Activated CD4-positive, alpha-beta memory T cell treated with anti-CD3 and anti-CD28 coated beads for 36 hours (primary cell): Measurements from ENCODE around the gene SPECC1L. TPM values are rescaled to one million over a fixed set of nuclear protein-coding genes. Genes with fewer than 3 reads are reported as not detected.

Experiments
- CTCF ChIA-PET: fragments of 350-600 bp; sonication (Branson Sonifier 250); formaldehyde crosslinking; loops from one replicate; lab custom pipeline; 2021; ENCODE audit warnings: antibody characterized with exemption, inconsistent platforms; lab: Charles Lee
- POLR2A ChIA-PET: fragments of 350-600 bp; sonication (Branson Sonifier 250); formaldehyde crosslinking; loops from one replicate; lab custom pipeline; 2021; ENCODE audit warnings: antibody characterized with exemption; lab: Charles Lee
- DNase-seq: peaks from one replicate; pipeline ENCODE4 v3.0.0-alpha.2; 2020
- H3K27ac Mint-ChIP-seq: one replicate; pipeline ENCODE4 v1.8.0; 2021; ENCODE audit warnings: mixed read lengths
- H3K27me3 Mint-ChIP-seq: one replicate; pipeline ENCODE4 v1.8.0; 2021; ENCODE audit warnings: mixed read lengths
- H3K36me3 Mint-ChIP-seq: one replicate; pipeline ENCODE4 v1.8.0; 2021; ENCODE audit warnings: mixed read lengths
- H3K4me1 Mint-ChIP-seq: one replicate; pipeline ENCODE4 v1.8.0; 2021; ENCODE audit warnings: low read depth, mixed read lengths
- H3K4me3 Mint-ChIP-seq: one replicate; pipeline ENCODE4 v1.8.0; 2021; ENCODE audit warnings: mild to moderate bottlenecking, mixed read lengths
- H3K9me3 Mint-ChIP-seq: one replicate; pipeline ENCODE4 v1.8.0; 2021; ENCODE audit warnings: mixed read lengths
- intact Hi-C: fragments of 100-400 bp; cut with micrococcal nuclease; formaldehyde crosslinking; loops from one replicate; pipeline ENCODE4 v1.15.1; 2023
- total RNA-seq, 2 experiments: library from RNA; stranded (reverse); gene quantifications; one replicate each; pipeline ENCODE4 v1.2.3, GENCODE V29; 2021

SPECC1L gene
- total RNA-seq, 2 experiments from 2014 or later, result 27.7 to 34.3 TPM

DNA sequence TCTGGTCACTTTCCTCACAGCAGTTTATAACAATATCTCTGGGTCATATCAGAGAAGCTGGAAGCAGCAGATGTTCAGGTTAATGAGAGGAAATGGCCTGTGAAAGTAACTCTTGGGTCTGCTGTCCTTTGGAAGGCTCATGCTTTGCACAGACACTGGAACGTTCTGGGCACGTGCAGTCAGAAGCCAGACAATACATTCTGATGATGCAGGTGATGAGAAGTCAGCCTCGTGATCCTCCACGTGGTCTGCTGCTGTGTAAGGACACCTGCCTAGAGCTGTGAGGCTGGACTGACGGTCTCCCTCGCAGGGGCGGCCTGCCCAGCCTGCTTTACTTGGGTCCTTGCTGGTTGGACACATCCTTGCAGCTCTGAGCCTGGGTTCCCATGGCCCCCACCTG lies 138.0 kb downstream of the SPECC1L start:
- ChIA-PET POLR2A (interaction anchor here (1.1 kb wide), 1 partner anchor 19 kb away, joined by 3 read pairs; the partner anchor contains the start of gene ADORA2A), CTCF (interaction anchor here (0.7 to 1.4 kb wide), 3 partner anchors 15 to 94 kb away, joined by 3 read pairs; no protein-coding TSS in a partner anchor)
- no peak for DNase-seq
- no peaks in the 10 kb centered on the region for H3K9me3 Mint-ChIP-seq
- H3K4me3 Mint-ChIP-seq, result no peak overlapping the region
- peaks cover 1% of the 10 kb centered on the region for H3K36me3 Mint-ChIP-seq
- peaks cover 19% of the 10 kb centered on the region for H3K4me1 Mint-ChIP-seq
- intact Hi-C loops, result no loop called here
- no peak overlapping the region for H3K27ac Mint-ChIP-seq
- H3K27me3 Mint-ChIP-seq, result no peaks in the 10 kb centered on the region

DNA sequence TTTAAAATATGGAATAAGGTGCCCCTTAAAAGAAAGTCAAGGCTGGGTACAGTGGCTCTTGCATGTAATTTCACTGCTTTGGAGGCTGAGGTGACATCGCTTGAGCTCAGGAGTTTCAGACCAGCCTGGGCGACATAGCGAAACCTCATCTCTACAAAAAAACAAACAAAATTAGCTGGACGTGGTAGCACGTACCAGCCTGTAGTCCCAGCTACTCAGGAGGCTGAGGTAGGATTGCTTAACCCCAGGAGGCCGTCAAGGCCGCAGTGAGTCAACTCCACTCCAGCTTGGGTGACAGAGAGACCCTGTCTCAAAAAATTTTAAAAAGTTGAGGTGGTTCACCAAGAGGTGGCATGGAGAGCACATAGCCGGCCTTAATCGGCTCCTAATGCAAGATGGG lies 139.1 kb downstream of the SPECC1L start:
- POLR2A ChIA-PET, result interaction anchor here (0.6 to 1.1 kb wide), 2 partner anchors 18 to 137 kb away, joined by 3 read pairs; partner anchors contain the start of gene ADORA2A
- H3K27me3 Mint-ChIP-seq, result no peaks in the 10 kb centered on the region
- no peak for DNase-seq
- peaks cover 19% of the 10 kb centered on the region for H3K4me1 Mint-ChIP-seq
- no peak overlapping the region for H3K27ac Mint-ChIP-seq
- H3K4me3 Mint-ChIP-seq, result no peak overlapping the region
- peaks cover 1% of the 10 kb centered on the region for H3K36me3 Mint-ChIP-seq
- intact Hi-C loops, result no loop called here
- H3K9me3 Mint-ChIP-seq, result no peaks in the 10 kb centered on the region
- CTCF ChIA-PET, result interaction anchor here (1.4 kb wide), 1 partner anchor 93 kb away, joined by 3 read pairs; no protein-coding TSS in a partner anchor

DNA sequence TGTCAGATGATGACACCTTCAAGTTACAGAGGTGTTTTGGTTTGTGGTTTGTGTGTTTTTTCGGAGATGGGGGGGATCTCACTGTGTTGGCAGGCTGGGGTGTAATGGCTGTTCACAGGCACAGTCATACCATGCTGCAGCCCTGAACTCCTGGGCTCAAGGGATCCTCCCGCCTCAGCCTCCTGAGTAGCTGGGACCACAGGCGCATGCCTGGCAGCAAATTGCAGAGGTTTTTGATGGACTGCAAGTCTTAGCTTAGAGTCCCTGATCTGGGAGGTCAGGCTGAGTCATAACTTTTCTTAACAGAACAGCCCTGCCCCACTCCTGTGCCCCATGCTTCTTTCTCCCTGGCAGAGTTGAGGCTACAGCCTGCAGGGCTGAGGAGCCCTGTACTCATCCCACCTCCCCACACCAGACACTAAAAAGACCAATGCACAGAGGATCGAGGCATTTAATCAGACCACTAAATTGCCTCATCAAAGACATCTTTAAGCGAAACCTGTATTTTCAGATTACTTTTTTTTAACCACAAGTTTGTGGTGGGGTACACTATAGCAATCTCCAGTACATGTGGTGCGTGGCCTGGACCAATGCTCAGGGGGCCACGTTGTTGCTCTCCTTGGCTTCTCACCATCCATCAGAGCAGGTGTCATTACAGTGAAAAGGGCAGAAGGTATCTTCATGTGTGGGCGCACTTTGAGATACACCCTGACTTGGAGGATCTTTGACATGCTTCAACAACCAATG lies 139.7 kb downstream of the SPECC1L start:
- H3K36me3 Mint-ChIP-seq, result peaks cover 2% of the 10 kb centered on the region
- intact Hi-C loops, result no loop called here

DNA sequence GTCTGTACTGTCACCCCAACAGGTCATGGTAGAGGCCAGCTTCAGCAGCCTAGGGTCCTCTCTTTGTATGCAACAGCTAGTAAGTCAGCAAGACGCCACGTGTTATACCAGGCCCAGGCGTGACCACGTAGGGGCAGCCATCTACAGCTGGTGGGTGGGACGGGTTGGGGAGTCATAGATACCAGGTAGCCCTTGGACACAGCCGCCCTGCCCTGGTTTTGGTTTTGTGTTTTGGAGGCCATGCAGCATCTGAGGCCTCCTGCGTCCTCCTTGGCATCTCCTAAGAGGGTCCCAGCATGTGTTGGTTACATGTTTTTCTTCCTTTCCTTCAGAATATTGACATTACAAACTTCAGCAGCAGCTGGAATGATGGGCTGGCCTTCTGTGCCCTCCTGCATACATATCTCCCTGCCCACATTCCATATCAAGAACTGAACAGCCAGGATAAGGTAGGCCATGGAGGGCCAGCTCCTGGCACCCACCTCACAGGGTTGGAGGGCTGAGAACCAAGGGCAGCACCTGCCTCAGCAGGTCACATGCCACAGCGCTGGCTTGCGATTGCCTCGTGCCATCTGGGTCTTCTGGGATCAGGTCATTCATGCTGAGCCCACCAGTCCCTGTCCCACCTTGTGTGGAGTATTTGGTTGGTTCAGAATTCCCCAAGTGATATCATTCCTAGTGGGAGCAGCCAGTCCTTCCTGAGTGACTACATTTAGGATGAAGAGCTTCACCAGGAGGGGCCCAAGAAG lies 140.8 kb downstream of the SPECC1L start:
- intact Hi-C loops, result no loop called here
- H3K9me3 Mint-ChIP-seq, result no peaks in the 10 kb centered on the region
- H3K4me3 Mint-ChIP-seq, result no peak overlapping the region
- no peaks in the 10 kb centered on the region for H3K27me3 Mint-ChIP-seq
- no peak for DNase-seq
- no peak overlapping the region for H3K27ac Mint-ChIP-seq
- H3K4me1 Mint-ChIP-seq, result peaks cover 19% of the 10 kb centered on the region
- CTCF ChIA-PET, result interaction anchor here (0.6 kb wide), 1 partner anchor 79 kb away, joined by 4 read pairs; no protein-coding TSS in a partner anchor
- peaks cover 4% of the 10 kb centered on the region for H3K36me3 Mint-ChIP-seq
- POLR2A ChIA-PET, result no interaction called here

More for the DNA sequence above, 139.7 kb downstream of the SPECC1L start:
- H3K4me1 Mint-ChIP-seq, result peaks cover 19% of the 10 kb centered on the region
- no peak for DNase-seq
- ChIA-PET POLR2A (interaction anchor here (0.6 kb wide), 1 partner anchor 66 kb away, joined by 4 read pairs; no protein-coding TSS in a partner anchor), CTCF (interaction anchor here (1.4 kb wide), 1 partner anchor 92 kb away, joined by 3 read pairs; no protein-coding TSS in a partner anchor)
- H3K9me3 Mint-ChIP-seq, result no peaks in the 10 kb centered on the region
- no peaks in the 10 kb centered on the region for H3K27me3 Mint-ChIP-seq
- no peak overlapping the region for H3K4me3 Mint-ChIP-seq
- no peak overlapping the region for H3K27ac Mint-ChIP-seq

DNA sequence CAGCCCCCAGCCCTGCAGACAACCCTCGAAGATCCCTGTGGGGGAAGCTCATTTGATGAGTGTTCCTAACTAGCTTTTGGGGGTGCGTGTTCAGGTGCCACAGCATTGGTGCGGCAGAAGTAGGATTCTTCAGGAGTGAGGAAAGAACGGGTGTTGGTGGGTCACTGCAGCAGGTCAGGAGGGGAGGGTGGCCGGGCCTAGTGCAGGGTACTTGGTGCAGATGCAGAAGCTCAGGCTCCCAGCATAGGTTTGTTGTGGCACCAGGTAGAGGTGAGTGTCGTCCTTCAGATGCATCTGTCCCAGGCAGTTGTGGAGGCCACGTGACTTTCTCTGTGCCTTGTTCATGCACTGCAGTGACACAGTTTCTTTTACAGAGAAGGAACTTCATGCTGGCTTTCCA lies 141.6 kb downstream of the SPECC1L start:
- no peak for DNase-seq
- POLR2A ChIA-PET, result no interaction called here

DNA sequence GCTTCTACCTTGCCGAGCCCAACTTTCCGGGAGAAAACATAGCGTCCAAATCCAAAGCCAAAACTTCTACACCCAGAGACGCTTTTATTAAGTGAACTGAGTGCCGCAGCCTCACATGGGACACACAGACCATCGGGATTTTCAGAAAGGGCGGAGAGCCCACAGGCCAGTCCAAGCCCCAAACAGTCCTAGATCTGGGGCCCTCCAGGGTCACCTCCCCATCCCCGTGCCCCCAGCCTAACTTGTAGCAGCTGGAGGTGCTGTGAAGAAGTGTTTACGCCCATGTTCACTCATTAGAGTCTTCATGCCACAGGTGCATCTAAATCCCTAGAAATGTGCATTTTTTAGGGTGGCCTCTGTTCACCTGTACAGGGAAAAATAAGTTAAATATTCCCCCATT lies 142.6 kb downstream of the SPECC1L start:
- peaks cover 4% of the 10 kb centered on the region for H3K36me3 Mint-ChIP-seq
- no peak overlapping the region for H3K4me3 Mint-ChIP-seq
- no peaks in the 10 kb centered on the region for H3K27me3 Mint-ChIP-seq

More for the DNA sequence above, 141.6 kb downstream of the SPECC1L start:
- CTCF ChIA-PET, result no interaction called here
- H3K36me3 Mint-ChIP-seq, result peaks cover 4% of the 10 kb centered on the region
- H3K27ac Mint-ChIP-seq, result no peak overlapping the region
- no peaks in the 10 kb centered on the region for H3K9me3 Mint-ChIP-seq
- intact Hi-C loops, result no loop called here
- peaks cover 16% of the 10 kb centered on the region for H3K4me1 Mint-ChIP-seq
- no peaks in the 10 kb centered on the region for H3K27me3 Mint-ChIP-seq
- no peak overlapping the region for H3K4me3 Mint-ChIP-seq

DNA sequence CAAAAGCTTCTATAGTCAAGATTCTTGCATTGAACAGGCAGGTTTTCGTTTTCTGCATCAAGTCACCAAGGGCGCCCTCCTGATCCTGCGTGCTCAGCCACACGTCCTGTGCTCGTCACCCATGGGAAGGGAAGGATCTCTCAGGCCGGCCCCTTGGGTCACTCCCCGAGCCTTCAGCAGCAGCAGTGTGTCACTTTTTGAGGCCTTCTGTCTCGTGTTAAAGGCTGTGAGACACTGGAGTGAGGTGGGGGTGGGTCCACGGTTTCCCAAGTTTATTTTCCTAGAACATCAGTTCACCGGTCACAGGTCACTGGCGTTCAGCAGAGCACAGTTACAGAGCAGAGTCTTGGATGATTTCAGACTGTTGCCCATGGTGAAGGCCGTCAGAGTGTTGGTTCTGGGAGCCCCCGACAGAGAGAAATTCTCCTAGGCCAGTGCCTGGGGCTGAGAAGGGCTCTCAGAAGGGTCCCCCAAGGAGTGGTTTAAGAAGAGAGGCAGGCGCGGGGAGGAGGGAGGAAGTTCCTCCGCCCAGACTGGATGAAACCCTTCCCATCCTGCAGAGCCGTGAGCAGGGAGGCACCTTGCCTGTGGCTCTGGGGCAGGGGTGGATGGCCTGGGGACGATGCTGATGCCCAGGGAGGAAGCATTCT lies 143.2 kb downstream of the SPECC1L start:
- DNase-seq, result no peak
- Mint-ChIP-seq H3K4me3 (no peak overlapping the region), H3K4me1 (peaks cover 13% of the 10 kb centered on the region), H3K27me3 (no peaks in the 10 kb centered on the region), H3K36me3 (peaks cover 4% of the 10 kb centered on the region), H3K9me3 (no peaks in the 10 kb centered on the region), H3K27ac (no peak overlapping the region)
- ChIA-PET CTCF (no interaction called here), POLR2A (no interaction called here)
- intact Hi-C loops, result no loop called here

More for the DNA sequence above, 142.6 kb downstream of the SPECC1L start:
- intact Hi-C loops, result no loop called here
- H3K9me3 Mint-ChIP-seq, result no peaks in the 10 kb centered on the region
- POLR2A ChIA-PET, result no interaction called here
- H3K27ac Mint-ChIP-seq, result no peak overlapping the region
- CTCF ChIA-PET, result no interaction called here
- DNase-seq, result no peak
- peaks cover 13% of the 10 kb centered on the region for H3K4me1 Mint-ChIP-seq

DNA sequence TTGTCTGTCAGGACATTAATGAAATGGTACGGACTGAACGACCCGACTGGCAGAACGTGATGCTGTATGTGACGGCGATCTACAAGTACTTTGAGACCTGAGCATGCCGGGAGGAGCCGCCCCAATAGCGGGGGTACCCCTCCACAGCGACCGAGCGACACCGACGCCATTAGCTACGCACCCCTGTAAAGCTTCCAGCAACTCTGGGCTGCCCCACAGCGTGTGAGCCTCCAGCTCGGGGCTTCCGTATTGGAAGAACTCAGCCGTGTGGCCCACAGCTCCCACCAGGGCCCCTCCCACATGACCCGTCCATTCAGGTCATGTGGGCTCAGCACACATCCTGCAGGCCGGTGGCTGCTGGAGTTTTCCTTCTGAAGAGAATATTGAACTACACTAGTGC lies 143.9 kb downstream of the SPECC1L start:
- ChIA-PET POLR2A (no interaction called here), CTCF (interaction anchor here (1.8 kb wide), 1 partner anchor 10 kb away, joined by 5 read pairs; no protein-coding TSS in a partner anchor)
- intact Hi-C loops, result no loop called here
- Mint-ChIP-seq H3K27me3 (no peaks in the 10 kb centered on the region), H3K9me3 (no peaks in the 10 kb centered on the region), H3K27ac (no peak overlapping the region), H3K36me3 (peaks cover 4% of the 10 kb centered on the region), H3K4me1 (peaks cover 11% of the 10 kb centered on the region), H3K4me3 (no peak overlapping the region)
- no peak for DNase-seq

DNA sequence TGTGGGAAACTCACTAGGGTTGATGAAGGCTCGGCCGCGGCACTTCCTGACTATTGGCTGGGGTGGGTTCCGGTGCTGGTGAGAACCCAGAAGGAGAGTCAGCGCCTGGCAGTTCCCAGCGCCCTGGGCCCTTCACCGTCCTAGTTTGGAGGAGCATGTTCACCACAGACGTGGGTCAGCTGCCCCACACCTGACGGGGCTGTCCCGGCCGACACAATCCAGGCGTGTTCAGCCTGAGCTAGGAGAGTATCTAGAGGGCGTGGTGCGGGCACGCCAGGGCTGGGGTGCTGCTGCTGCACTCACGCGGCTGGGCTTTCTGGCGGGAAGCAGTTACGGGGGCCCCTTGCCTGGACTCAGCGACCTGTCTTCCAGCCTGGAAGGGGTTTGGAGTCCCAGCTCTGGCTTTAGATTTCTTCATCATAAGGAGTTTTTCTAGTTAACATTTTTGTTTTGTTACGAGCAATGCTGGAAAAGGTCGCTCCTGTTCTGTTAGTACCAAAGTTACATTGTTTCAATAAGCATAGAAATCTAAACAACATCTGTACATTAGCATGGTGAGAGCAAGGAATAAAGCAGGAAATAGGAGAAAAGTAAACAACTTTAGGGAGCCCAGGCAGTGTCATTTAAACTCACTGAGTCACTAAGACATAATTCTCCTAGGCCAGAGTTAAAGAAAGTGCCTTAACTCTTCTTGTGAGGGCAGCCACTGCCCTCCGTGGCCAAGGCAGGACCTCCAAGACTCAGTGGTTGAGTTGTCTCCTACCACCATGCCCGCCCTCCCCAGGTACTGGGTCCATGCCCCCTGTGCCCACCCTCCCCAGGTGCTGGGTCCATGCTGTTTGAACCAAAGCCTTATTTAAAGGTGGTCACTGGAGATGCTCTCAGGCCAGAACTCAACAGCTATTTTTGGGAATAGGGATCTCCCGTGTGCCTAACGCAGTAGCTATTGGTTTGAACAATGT lies 144.6 kb downstream of the SPECC1L start:
- H3K27me3 Mint-ChIP-seq, result no peaks in the 10 kb centered on the region
- H3K9me3 Mint-ChIP-seq, result no peaks in the 10 kb centered on the region
- POLR2A ChIA-PET, result no interaction called here
- DNase-seq, result no peak
- peaks cover 4% of the 10 kb centered on the region for H3K4me1 Mint-ChIP-seq
- H3K27ac Mint-ChIP-seq, result no peak overlapping the region
- intact Hi-C loops, result no loop called here
- CTCF ChIA-PET, result interaction anchor here (1.6 to 1.8 kb wide), 2 partner anchors 9 to 87 kb away, joined by 5 to 6 read pairs; no protein-coding TSS in a partner anchor
- peaks cover 3% of the 10 kb centered on the region for H3K36me3 Mint-ChIP-seq
- no peak overlapping the region for H3K4me3 Mint-ChIP-seq

DNA sequence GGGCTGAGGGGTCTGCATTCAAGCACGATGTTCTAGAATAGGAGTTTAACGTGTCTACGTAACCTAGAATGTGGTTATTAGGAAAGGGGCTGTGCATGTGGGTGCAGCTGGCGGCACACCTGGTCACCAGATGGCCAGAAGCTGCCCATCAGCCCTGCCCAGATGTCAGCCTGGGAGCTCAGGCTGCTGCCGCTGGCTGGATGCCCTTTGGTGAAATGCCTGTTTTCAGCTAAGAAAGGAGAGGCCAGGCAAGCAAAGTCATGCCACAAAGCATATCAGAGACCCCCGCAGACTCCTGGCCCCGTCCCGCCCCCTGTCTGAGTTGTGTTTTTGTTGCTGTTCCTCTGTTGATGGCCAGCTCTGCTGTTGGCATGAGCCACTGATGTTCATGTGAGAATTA lies 145.5 kb downstream of the SPECC1L start:
- DNase-seq, result no peak
- CTCF ChIA-PET, result interaction anchor here (1.6 to 1.8 kb wide), 2 partner anchors 8 to 86 kb away, joined by 5 to 6 read pairs; no protein-coding TSS in a partner anchor

DNA sequence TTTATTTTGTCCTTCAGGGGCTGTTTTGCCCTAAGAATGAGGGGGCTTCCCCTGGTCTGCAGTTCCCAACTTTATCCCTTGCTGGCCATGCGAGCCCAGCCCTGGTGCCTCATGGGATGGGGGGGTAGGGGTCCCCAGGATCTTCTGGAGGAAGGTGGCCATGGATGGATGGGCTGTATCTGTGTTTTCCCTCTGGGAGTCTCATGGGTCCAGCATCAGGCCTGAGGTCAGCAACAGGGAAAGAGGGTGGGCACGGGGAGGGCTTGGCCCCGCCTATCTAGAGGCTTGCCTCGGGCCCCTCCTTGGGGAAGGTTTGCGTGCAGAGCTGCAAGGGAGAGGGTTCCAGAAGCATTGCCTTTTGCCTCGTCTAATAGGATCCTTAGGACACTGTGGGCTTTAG lies 146.0 kb downstream of the SPECC1L start:
- Mint-ChIP-seq H3K9me3 (no peaks in the 10 kb centered on the region), H3K27me3 (peaks cover 2% of the 10 kb centered on the region), H3K27ac (no peak overlapping the region), H3K4me3 (no peak overlapping the region), H3K36me3 (peaks cover 2% of the 10 kb centered on the region), H3K4me1 (no peaks in the 10 kb centered on the region)
- DNase-seq, result no peak
- intact Hi-C loops, result no loop called here
- ChIA-PET CTCF (interaction anchor here (0.8 to 1.6 kb wide), 2 partner anchors 86 to 87 kb away, joined by 3 to 6 read pairs; no protein-coding TSS in a partner anchor), POLR2A (no interaction called here)

More for the DNA sequence above, 145.5 kb downstream of the SPECC1L start:
- intact Hi-C loops, result no loop called here
- Mint-ChIP-seq H3K36me3 (peaks cover 2% of the 10 kb centered on the region), H3K27me3 (no peaks in the 10 kb centered on the region), H3K4me3 (no peak overlapping the region), H3K9me3 (no peaks in the 10 kb centered on the region), H3K4me1 (no peaks in the 10 kb centered on the region), H3K27ac (no peak overlapping the region)
- POLR2A ChIA-PET, result no interaction called here
